Panc1 (cell line): ENCODE data around the gene LYZL1. TPM values are rescaled to one million over a fixed set of nuclear protein-coding genes. Genes with fewer than 3 reads are reported as not detected.
A peak's percentile ranks its signal among the peaks of the same experiment; 100 is the strongest.

Experiments
- ATAC-seq: fragments of 200-7000 bp; cut with Tn5 transposase; 2 replicates; pipeline ENCODE4 v1.9.1; 2020; ENCODE audit warnings: mild to moderate bottlenecking, moderate library complexity
- BruUV-seq: library from RNA; stranded (reverse); fragments of 400-500 nt; replicated peaks from 2 replicates; lab custom pipeline; 2021; lab: Mats Ljungman, UMichigan
- CTCF ChIA-PET: fragments of 300-600 bp; sonication (Branson Sonifier 250); formaldehyde crosslinking; loops from one replicate; lab custom pipeline; 2022; ENCODE audit warnings: antibody characterized with exemption; lab: Charles Lee
- POLR2A ChIA-PET: fragments of 300-600 bp; sonication (Branson Sonifier 250); formaldehyde crosslinking; loops from one replicate; lab custom pipeline; 2022; ENCODE audit warnings: antibody characterized with exemption; lab: Charles Lee
- DNase-seq: peaks from one replicate; pipeline ENCODE4 v3.0.0-alpha.2; 2010; ENCODE audit warnings: low read depth, low spot score
- H3K27ac ChIP-seq: 2 replicates; pipeline ENCODE4 v1.5.1; 2011; ENCODE audit warnings: mild to moderate bottlenecking, low read length, inconsistent platforms
- H3K27me3 ChIP-seq: fragments of 200-500 bp; sonication (Bioruptor generic); 2 replicates; pipeline ENCODE4 v1.6.0; 2014; ENCODE audit warnings: low read length, inconsistent platforms; ENCODE audit not compliant: control insufficient read depth, insufficient read depth
- H3K36me3 ChIP-seq: fragments of 200-500 bp; sonication (Bioruptor generic); 2 replicates; pipeline ENCODE4 v1.5.1; 2014; ENCODE audit warnings: inconsistent platforms, mild to moderate bottlenecking, low read length, moderate library complexity; ENCODE audit not compliant: control insufficient read depth, insufficient read depth
- H3K4me1 ChIP-seq: 2 replicates; pipeline ENCODE4 v1.5.1; 2011; ENCODE audit warnings: inconsistent platforms, mild to moderate bottlenecking, low read length, moderate library complexity; ENCODE audit not compliant: control insufficient read depth, insufficient read depth
- H3K4me3 ChIP-seq, 2 experiments: 2 replicates each; pipeline ENCODE4 v1.5.1; 2011 to 2012; ENCODE audit warnings: low read depth in 2 of 2, low read length in 2 of 2, mild to moderate bottlenecking in 2 of 2, inconsistent platforms in 1 of 2, moderate library complexity in 1 of 2
- H3K9me3 ChIP-seq: fragments of 200-500 bp; sonication (Bioruptor generic); 2 replicates; pipeline ENCODE4 v1.5.1; 2014; ENCODE audit warnings: low read depth, mild to moderate bottlenecking, inconsistent platforms, low read length, moderate library complexity; ENCODE audit not compliant: control insufficient read depth, insufficient read depth
- POLR2AphosphoS5 ChIP-seq: IDR thresholded peaks from 2 replicates; pipeline ENCODE4 v1.6.1; 2012; ENCODE audit warnings: mild to moderate bottlenecking, low read depth, low read length, moderate library complexity
- SIN3A ChIP-seq: IDR thresholded peaks from 2 replicates; pipeline ENCODE4 v1.6.1; 2012; ENCODE audit warnings: low read depth, mild to moderate bottlenecking, low read length, moderate library complexity, borderline replicate concordance; ENCODE audit not compliant: insufficient read depth
- TCF7L2 ChIP-seq: IDR thresholded peaks from 2 replicates; pipeline ENCODE4 v1.6.1; 2011; ENCODE audit warnings: mild to moderate bottlenecking, low read depth, low read length, inconsistent platforms
- in situ Hi-C: cut with HindIII; loops from 2 replicates; pipeline ENCODE4 v1.10.0; 2016; ENCODE audit warnings: low sequenced_read_pairs, low pct_unique_long_range_greater_than_20kb
- intact Hi-C: fragments of 100-400 bp; cut with micrococcal nuclease; formaldehyde crosslinking; loops from one replicate; pipeline ENCODE4 v1.10.0; 2022; ENCODE audit not compliant: unreplicated experiment
- total RNA-seq: library from RNA; stranded (reverse); gene quantifications from one replicate; pipeline ENCODE4 v1.2.1, GENCODE V29; 2021; ENCODE audit not compliant: unreplicated experiment
- TF ChIP-seq, protein P1 (sequence below): fragments of 450-650 bp; IDR thresholded peaks from 2 replicates; pipeline ENCODE4 v1.5.1; 2017; ENCODE audit warnings: mild to moderate bottlenecking
- TF ChIP-seq, protein P2 (sequence below), 2 experiments: IDR thresholded peaks; 2 replicates each; pipeline ENCODE4 v1.6.1; 2011 to 2012; ENCODE audit warnings: low read depth in 2 of 2, control low read depth in 1 of 2, low read length in 1 of 2, mild to moderate bottlenecking in 1 of 2, moderate library complexity in 1 of 2; ENCODE audit not compliant: insufficient read depth in 1 of 2

Gene LYZL1
- total RNA-seq, 1 experiment from 2014 or later: not detected

DNA sequence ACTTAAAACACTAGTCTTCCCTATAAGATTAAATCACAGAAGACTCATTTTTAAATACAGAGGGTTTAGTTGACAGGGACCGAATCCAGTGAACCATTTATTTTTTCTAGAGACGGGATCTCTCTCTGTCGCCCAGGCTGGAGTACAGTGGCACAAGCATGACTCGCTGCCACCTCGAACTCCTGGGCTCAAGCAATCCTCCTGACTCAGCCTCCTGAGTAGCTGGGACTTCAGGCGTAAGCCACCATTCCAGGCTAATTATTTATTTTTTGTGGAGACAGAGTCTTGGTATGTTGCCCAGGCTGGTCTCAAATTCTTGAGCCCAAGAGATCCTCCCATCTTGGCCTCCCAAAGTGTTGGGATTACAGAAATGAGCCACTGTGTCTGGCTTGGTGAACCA, 20.9 kb upstream of the LYZL1 start:
- H3K27me3 ChIP-seq: no peaks in the 10 kb centered on the region
- in situ Hi-C loops: no loop called here
- no peak overlapping the region for H3K27ac ChIP-seq
- no peaks in the 10 kb centered on the region for H3K36me3 ChIP-seq
- TF ChIP-seq, protein P1, sequence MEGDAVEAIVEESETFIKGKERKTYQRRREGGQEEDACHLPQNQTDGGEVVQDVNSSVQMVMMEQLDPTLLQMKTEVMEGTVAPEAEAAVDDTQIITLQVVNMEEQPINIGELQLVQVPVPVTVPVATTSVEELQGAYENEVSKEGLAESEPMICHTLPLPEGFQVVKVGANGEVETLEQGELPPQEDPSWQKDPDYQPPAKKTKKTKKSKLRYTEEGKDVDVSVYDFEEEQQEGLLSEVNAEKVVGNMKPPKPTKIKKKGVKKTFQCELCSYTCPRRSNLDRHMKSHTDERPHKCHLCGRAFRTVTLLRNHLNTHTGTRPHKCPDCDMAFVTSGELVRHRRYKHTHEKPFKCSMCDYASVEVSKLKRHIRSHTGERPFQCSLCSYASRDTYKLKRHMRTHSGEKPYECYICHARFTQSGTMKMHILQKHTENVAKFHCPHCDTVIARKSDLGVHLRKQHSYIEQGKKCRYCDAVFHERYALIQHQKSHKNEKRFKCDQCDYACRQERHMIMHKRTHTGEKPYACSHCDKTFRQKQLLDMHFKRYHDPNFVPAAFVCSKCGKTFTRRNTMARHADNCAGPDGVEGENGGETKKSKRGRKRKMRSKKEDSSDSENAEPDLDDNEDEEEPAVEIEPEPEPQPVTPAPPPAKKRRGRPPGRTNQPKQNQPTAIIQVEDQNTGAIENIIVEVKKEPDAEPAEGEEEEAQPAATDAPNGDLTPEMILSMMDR: no peak
- TF ChIP-seq, protein P2, sequence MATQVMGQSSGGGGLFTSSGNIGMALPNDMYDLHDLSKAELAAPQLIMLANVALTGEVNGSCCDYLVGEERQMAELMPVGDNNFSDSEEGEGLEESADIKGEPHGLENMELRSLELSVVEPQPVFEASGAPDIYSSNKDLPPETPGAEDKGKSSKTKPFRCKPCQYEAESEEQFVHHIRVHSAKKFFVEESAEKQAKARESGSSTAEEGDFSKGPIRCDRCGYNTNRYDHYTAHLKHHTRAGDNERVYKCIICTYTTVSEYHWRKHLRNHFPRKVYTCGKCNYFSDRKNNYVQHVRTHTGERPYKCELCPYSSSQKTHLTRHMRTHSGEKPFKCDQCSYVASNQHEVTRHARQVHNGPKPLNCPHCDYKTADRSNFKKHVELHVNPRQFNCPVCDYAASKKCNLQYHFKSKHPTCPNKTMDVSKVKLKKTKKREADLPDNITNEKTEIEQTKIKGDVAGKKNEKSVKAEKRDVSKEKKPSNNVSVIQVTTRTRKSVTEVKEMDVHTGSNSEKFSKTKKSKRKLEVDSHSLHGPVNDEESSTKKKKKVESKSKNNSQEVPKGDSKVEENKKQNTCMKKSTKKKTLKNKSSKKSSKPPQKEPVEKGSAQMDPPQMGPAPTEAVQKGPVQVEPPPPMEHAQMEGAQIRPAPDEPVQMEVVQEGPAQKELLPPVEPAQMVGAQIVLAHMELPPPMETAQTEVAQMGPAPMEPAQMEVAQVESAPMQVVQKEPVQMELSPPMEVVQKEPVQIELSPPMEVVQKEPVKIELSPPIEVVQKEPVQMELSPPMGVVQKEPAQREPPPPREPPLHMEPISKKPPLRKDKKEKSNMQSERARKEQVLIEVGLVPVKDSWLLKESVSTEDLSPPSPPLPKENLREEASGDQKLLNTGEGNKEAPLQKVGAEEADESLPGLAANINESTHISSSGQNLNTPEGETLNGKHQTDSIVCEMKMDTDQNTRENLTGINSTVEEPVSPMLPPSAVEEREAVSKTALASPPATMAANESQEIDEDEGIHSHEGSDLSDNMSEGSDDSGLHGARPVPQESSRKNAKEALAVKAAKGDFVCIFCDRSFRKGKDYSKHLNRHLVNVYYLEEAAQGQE (IDR thresholded peaks at IDR 0.05; ENCODE audit: insufficient read depth in 1 of 2, low read depth in 2 of 2, low read length in 1 of 2): no peak
- TF ChIP-seq SIN3A (no peak), POLR2AphosphoS5 (no peak), TCF7L2 (no peak)
- intact Hi-C loops: no loop called here
- no peak overlapping the region for H3K4me3 ChIP-seq
- no peaks in the 10 kb centered on the region for H3K4me1 ChIP-seq
- no peak for ATAC-seq
- DNase-seq: no peak
- CTCF ChIA-PET: no interaction called here
- H3K9me3 ChIP-seq: no peaks in the 10 kb centered on the region
- no TSS peak for BruUV-seq
- POLR2A ChIA-PET: no interaction called here

DNA sequence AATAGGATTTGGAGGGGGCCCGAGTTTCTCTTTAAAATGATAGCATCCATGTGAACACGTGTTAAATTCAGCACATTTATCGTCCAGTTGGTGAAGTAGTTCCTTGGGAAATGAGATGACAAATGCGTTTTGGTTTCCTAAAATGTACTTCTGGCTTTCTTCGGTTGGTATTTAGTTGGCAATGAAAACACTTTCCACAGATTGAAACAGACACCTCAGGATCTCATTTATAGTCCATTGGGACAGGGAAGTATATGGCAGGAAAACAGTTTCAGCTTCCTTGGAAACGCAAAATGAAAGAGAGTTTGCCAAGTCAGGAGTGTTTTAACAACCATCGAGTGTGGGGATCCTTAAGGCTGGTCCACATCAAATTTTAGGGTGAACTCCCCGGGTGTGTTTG, 19.4 kb upstream of the LYZL1 start:
- POLR2A ChIA-PET: no interaction called here
- Histone ChIP-seq H3K4me1 (no peaks in the 10 kb centered on the region), H3K27ac (0 out of 2 replicates have a peak overlapping the region, but pooled peaks have one; percentile 12), H3K4me3 (no peak overlapping the region), H3K36me3 (no peaks in the 10 kb centered on the region), H3K27me3 (no peaks in the 10 kb centered on the region), H3K9me3 (no peaks in the 10 kb centered on the region)
- ATAC-seq: no peak
- BruUV-seq: no TSS peak
- CTCF ChIA-PET: no interaction called here
- in situ Hi-C loops (no loop called here), intact Hi-C loops (no loop called here)
- TF ChIP-seq POLR2AphosphoS5 (no peak), SIN3A (no peak), TCF7L2 (no peak)
- TF ChIP-seq, protein P1: no peak
- TF ChIP-seq, protein P2 (IDR thresholded peaks at IDR 0.05; ENCODE audit: insufficient read depth in 1 of 2, low read depth in 2 of 2, low read length in 1 of 2): no peak
- no peak for DNase-seq
